ENCODE data around the gene SSBP3. TPM values are rescaled to one million over a fixed set of nuclear protein-coding genes. Genes with fewer than 3 reads are reported as not detected.

Gene SSBP3
- total and polyA plus RNA-seq, 2 donors from 2014 or later = 33.3 to 49.6 TPM

DNA sequence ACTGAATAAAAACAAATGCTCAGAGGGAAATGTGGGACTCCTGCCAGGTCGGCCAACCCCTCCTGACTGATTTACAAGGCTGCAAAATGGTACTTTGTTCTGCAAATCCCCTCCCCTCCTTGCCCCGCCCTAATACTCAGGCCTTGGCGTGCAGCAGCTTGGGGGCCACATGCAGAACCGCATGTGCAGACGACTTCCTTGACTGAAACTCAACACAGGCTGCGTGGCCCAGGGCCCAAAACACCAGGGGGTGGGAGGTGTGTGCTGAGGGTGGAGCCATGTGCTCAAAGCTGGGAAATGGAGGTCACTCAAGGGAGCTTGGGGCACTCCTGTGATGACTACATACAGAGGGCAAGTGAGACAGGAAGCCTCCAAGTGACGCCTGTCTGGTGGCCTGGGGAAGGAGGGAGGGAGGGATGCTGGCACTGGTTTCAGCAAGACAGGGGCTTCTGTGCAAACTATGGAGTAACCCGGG lies 119.0 kb downstream of the SSBP3 start:
- intact Hi-C loops (cut with DNase I) = no loop called here
- no peak for FAIRE-seq
- Histone ChIP-seq H3K36me3 (ENCODE audit: control insufficient read depth in 2 of 3, insufficient read depth in 3 of 3, low read length in 3 of 3) (no peaks in the 10 kb centered on the region), H3K9me3 (ENCODE audit: control insufficient read depth in 2 of 3, insufficient read depth in 1 of 3, low read length in 3 of 3) (no peaks in the 10 kb centered on the region), H3K9ac (ENCODE audit: low read length in 3 of 3) (peak overlapping the region in 1 of 3 donors; percentile 20), H3K27me3 (ENCODE audit: control insufficient read depth, insufficient read depth, low read length) (no peaks in the 10 kb centered on the region), H3K4me1 (ENCODE audit: control insufficient read depth in 2 of 3, insufficient read depth in 2 of 3, low read depth in 1 of 3, low read length in 3 of 3) (peaks cover 6 to 51% (median 41%) of the 10 kb centered on the region in 3 donors), H3K27ac (ENCODE audit: low read depth in 2 of 2, low read length in 2 of 2) (peak overlapping the region; percentile 79 to 82), H3K4me3 (ENCODE audit: low read length in 3 of 3) (no peak overlapping the region)
- TF ChIP-seq CTCF (IDR thresholded peaks at IDR 0.05; ENCODE audit: borderline replicate concordance, extremely low read depth, insufficient read depth) = no peak
- peak; percentile 82 to 97 (median 83) for DNase-seq

DNA sequence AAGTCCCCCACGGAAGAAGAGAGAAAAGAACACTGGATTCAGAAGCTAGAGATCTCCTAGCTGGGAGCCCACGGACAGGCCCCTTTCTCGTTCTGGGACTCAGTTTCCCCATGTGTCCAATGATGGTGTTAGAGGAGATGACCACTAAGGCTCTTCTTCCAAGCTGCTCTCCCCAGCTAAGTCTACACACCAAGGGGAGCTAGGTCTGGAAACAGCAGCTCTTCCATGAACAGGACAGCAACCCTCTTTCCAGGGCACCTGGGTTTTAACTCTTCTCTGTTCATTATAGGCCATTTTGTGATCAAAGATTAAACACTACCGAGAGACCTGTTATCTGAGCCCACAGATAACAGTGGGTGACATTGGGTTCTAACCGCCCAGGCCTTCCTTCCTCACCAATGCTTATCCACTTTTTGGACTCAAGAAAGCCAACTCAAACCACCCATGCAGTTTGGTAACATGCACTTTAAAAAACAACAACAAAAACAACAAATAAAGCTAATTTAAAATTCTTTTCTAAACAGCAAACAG lies 120.3 kb downstream of the SSBP3 start:
- no peaks in the 10 kb centered on the region for H3K9me3 ChIP-seq (ENCODE audit: control insufficient read depth in 2 of 3, insufficient read depth in 1 of 3, low read length in 3 of 3)
- H3K4me1 ChIP-seq (ENCODE audit: control insufficient read depth in 2 of 3, insufficient read depth in 2 of 3, low read depth in 1 of 3, low read length in 3 of 3) = peaks cover 6 to 41% (median 28%) of the 10 kb centered on the region in 3 donors
- H3K4me3 ChIP-seq (ENCODE audit: low read length in 3 of 3) = no peak overlapping the region
- no peaks in the 10 kb centered on the region for H3K36me3 ChIP-seq (ENCODE audit: control insufficient read depth in 2 of 3, insufficient read depth in 3 of 3, low read length in 3 of 3)
- DNase-seq (peak in 1 of 5 donors; percentile 19), FAIRE-seq (no peak)
- no peak overlapping the region for H3K9ac ChIP-seq (ENCODE audit: low read length in 3 of 3)
- no peak for TF ChIP-seq CTCF (IDR thresholded peaks at IDR 0.05; ENCODE audit: borderline replicate concordance, extremely low read depth, insufficient read depth)
- H3K27me3 ChIP-seq (ENCODE audit: control insufficient read depth, insufficient read depth, low read length) = no peaks in the 10 kb centered on the region
- peak overlapping the region; percentile 79 to 82 for H3K27ac ChIP-seq (ENCODE audit: low read depth in 2 of 2, low read length in 2 of 2)
- intact Hi-C loops (cut with DNase I) = no loop called here

DNA sequence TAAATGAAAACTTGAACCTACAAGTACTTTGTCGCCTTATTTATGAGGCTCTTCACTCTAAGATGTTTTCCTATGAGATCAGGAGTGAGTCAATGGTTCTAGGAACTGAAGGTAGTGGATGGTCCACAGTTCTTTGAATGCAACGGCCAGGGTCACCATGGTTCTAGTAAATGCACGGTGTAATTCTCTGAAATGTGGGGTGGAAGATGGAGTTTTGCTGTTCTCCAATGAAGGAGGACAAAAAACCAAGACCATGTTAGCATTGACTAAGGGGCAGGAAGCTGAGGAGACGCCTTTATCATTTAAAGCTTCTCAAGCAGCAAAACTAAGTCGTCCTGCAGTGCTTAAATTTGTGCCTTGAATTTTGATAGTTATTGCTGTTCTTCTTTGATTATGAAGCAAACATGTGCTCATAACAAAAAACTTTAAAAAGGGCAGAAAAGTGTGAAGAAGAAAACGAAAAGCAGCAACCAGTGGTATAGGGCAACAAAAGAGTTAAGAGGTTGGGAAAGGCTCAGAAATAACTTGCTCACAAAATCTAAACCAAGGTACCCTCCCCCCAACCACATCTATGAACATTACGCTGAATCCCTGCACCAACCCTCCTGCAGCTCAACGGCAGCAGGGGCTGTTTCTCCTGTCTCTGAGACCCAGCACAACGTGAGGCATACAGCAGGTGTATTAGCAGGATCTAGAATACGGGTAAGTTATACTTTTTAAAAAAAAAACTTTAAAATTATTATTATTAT lies 121.2 kb downstream of the SSBP3 start:
- DNase-seq (peak in 1 of 5 donors; percentile 35), FAIRE-seq (no peak)
- no peaks in the 10 kb centered on the region for H3K9me3 ChIP-seq (ENCODE audit: control insufficient read depth in 2 of 3, insufficient read depth in 1 of 3, low read length in 3 of 3)
- peaks cover 2 to 35% (median 19%) of the 10 kb centered on the region in 3 donors for H3K4me1 ChIP-seq (ENCODE audit: control insufficient read depth in 2 of 3, insufficient read depth in 2 of 3, low read depth in 1 of 3, low read length in 3 of 3)
- no peak overlapping the region for H3K9ac ChIP-seq (ENCODE audit: low read length in 3 of 3)
- no peak for TF ChIP-seq CTCF (IDR thresholded peaks at IDR 0.05; ENCODE audit: borderline replicate concordance, extremely low read depth, insufficient read depth)
- intact Hi-C loops (cut with DNase I) = no loop called here
- H3K4me3 ChIP-seq (ENCODE audit: low read length in 3 of 3) = no peak overlapping the region
- peak overlapping the region in 1 of 2 donors; percentile 26 for H3K27ac ChIP-seq (ENCODE audit: low read depth in 2 of 2, low read length in 2 of 2)
- H3K36me3 ChIP-seq (ENCODE audit: control insufficient read depth in 2 of 3, insufficient read depth in 3 of 3, low read length in 3 of 3) = no peaks in the 10 kb centered on the region
- H3K27me3 ChIP-seq (ENCODE audit: control insufficient read depth, insufficient read depth, low read length) = no peaks in the 10 kb centered on the region
